ENCODE data around the gene AGO4. TPM values are rescaled to one million over a fixed set of nuclear protein-coding genes. Genes with fewer than 3 reads are reported as not detected.

Gene AGO4
- total and polyA plus RNA-seq, 4 experiments from 2014 or later = 3.6 to 32.9 (median 21.9) TPM

- ChIA-PET POLR2A (ENCODE audit: partially characterized antibody) (no interaction called here), CTCF (ENCODE audit: partially characterized antibody) (no interaction called here)
- Mint-ChIP-seq H3K4me1 (peaks cover 2 to 4% (median 4%) of the 10 kb centered on the region in 4 donors), H3K9me3 (no peaks in the 10 kb centered on the region), H3K4me3 (no peak overlapping the region), H3K36me3 (no peaks in the 10 kb centered on the region), H3K27ac (no peak overlapping the region), H3K27me3 (peaks cover under 1 to 3% of the 10 kb centered on the region in 2 donors)
- no peaks in the 10 kb centered on the region for H3K4me1 ChIP-seq (ENCODE audit: insufficient read depth, low read length)
- no peaks in the 10 kb centered on the region for H3K9me3 ChIP-seq (ENCODE audit: control insufficient read depth in 1 of 2, low read length in 2 of 2)
- H3K27ac ChIP-seq (ENCODE audit: low read depth, low read length) = no peak overlapping the region
- intact Hi-C loops (cut with micrococcal nuclease) = no loop called here
- DNase-seq = no peak
- H3K36me3 ChIP-seq (ENCODE audit: insufficient read depth, low read length) = no peaks in the 10 kb centered on the region
- no peaks in the 10 kb centered on the region for H3K27me3 ChIP-seq (ENCODE audit: insufficient read depth, low read length)
- H3K4me3 ChIP-seq (ENCODE audit: low read length in 2 of 2) = no peak overlapping the region
Observed at GRCh38 chr1:35876988-35877387, 69.2 kb downstream of the AGO4 start.

DNA sequence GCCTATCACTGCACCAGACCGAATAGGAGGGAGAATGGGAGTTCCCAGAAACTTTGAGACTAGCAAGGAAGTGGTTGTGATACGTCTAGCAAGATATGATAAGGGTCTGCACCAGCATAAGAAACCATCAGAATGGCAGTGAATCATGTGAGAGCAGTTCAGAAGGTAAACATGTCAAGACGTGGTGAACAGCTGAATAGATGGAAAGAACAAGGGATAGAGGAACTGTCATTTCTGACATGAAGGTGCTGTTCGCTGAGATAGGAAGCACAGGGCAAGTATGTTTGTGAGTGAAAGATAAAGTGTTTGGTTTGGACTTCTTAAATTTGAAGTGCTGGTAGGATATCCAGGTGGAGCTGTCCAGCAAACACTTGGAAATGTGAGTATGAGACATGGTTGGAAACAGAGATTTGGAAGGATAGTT is 74.0 kb downstream of the AGO4 start:
- Histone ChIP-seq H3K27ac (ENCODE audit: low read depth, low read length) (no peak overlapping the region), H3K9me3 (ENCODE audit: control insufficient read depth in 1 of 2, low read length in 2 of 2) (no peaks in the 10 kb centered on the region), H3K4me3 (ENCODE audit: low read length in 2 of 2) (no peak overlapping the region), H3K4me1 (ENCODE audit: insufficient read depth, low read length) (peaks cover 34% of the 10 kb centered on the region), H3K27me3 (ENCODE audit: insufficient read depth, low read length) (no peaks in the 10 kb centered on the region), H3K36me3 (ENCODE audit: insufficient read depth, low read length) (no peaks in the 10 kb centered on the region)
- H3K36me3 Mint-ChIP-seq = no peaks in the 10 kb centered on the region
- H3K9me3 Mint-ChIP-seq = no peaks in the 10 kb centered on the region
- DNase-seq = no peak
- peaks cover 27 to 47% (median 37%) of the 10 kb centered on the region in 4 donors for H3K4me1 Mint-ChIP-seq
- H3K4me3 Mint-ChIP-seq = peak overlapping the region in 7 of 8 donors; percentile 21 to 96 (median 68)
- intact Hi-C loops (cut with micrococcal nuclease) = loop anchor here (10.0 kb wide), 1 partner anchor 403 kb away; no protein-coding TSS in a partner anchor
- ChIA-PET POLR2A (ENCODE audit: partially characterized antibody) (interaction anchor here (1.6 to 1.8 kb wide), 2 partner anchors 49 to 113 kb away, joined by 4 to 11 read pairs; partner anchors contain the start of genes AGO3 and CLSPN), CTCF (ENCODE audit: partially characterized antibody) (interaction anchor here (0.7 to 1.9 kb wide), 4 partner anchors 8 to 49 kb away, joined by 3 to 16 read pairs (median 6); partner anchors contain the start of gene AGO3)
- peak overlapping the region in 6 of 7 donors; percentile 39 to 87 (median 53) for H3K27ac Mint-ChIP-seq
- peaks cover 1 to 3% of the 10 kb centered on the region in 2 donors for H3K27me3 Mint-ChIP-seq

DNA sequence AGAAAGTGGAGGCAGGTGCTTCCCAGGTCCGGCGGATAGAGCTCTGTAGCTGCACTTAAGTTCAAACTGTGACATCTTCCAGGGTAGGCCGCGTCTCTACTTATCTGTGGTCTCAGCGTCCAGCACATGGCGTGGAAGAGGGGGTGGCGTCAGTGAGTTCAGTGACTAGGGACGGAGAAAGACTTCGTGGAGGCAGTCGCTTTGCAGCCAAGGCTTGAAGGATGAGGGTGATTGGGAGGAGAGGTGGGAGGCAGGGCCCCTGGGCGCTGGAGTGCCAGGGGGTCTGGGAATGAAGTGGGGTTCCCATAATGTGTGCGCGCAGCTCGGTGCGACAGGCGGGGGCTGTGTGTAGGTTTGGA is 74.7 kb downstream of the AGO4 start:
- Mint-ChIP-seq H3K4me1 (peaks cover 33 to 54% (median 42%) of the 10 kb centered on the region in 4 donors), H3K27ac (peak overlapping the region in 6 of 7 donors; percentile 43 to 88 (median 79)), H3K27me3 (peaks cover 1 to 3% of the 10 kb centered on the region in 2 donors), H3K36me3 (no peaks in the 10 kb centered on the region), H3K9me3 (no peaks in the 10 kb centered on the region), H3K4me3 (peak overlapping the region; percentile 46 to 96 (median 64))
- CTCF ChIA-PET (ENCODE audit: partially characterized antibody) = interaction anchor here (0.7 to 1.9 kb wide), 10 partner anchors 9 to 113 kb away, joined by 3 to 16 read pairs (median 4); partner anchors contain the start of genes AGO3 and CLSPN
- peak in 1 of 5 donors; percentile 37 for DNase-seq
- Histone ChIP-seq H3K27ac (ENCODE audit: low read depth, low read length) (peak overlapping the region; percentile 18), H3K4me3 (ENCODE audit: low read length in 2 of 2) (no peak overlapping the region), H3K9me3 (ENCODE audit: control insufficient read depth in 1 of 2, low read length in 2 of 2) (no peaks in the 10 kb centered on the region), H3K36me3 (ENCODE audit: insufficient read depth, low read length) (no peaks in the 10 kb centered on the region), H3K27me3 (ENCODE audit: insufficient read depth, low read length) (no peaks in the 10 kb centered on the region), H3K4me1 (ENCODE audit: insufficient read depth, low read length) (peaks cover 40% of the 10 kb centered on the region)
- intact Hi-C loops (cut with micrococcal nuclease) = loop anchor here (10.0 kb wide), 1 partner anchor 402 kb away; no protein-coding TSS in a partner anchor
- POLR2A ChIA-PET (ENCODE audit: partially characterized antibody) = interaction anchor here (0.6 to 1.8 kb wide), 5 partner anchors 15 to 552 kb away, joined by 3 to 11 read pairs (median 3); partner anchors contain the start of genes AGO3 and CLSPN

- H3K4me3 Mint-ChIP-seq = peak within 1 kb of the TSS; percentile 92 to 97 (median 94)
- H3K9me3 ChIP-seq (ENCODE audit: control insufficient read depth in 1 of 2, low read length in 2 of 2) = no peaks in the 10 kb centered on the region
- peaks cover 1 to 3% of the 10 kb centered on the region in 2 donors for H3K27me3 Mint-ChIP-seq
- H3K27me3 ChIP-seq (ENCODE audit: insufficient read depth, low read length) = no peaks in the 10 kb centered on the region
- H3K4me1 ChIP-seq (ENCODE audit: insufficient read depth, low read length) = peaks cover 40% of the 10 kb centered on the region
- peak within 1 kb of the TSS; percentile 77 for H3K27ac ChIP-seq (ENCODE audit: low read depth, low read length)
- peak within 1 kb of the TSS; percentile 57 to 94 (median 87) for H3K27ac Mint-ChIP-seq
- intact Hi-C loops (cut with micrococcal nuclease) = loop anchor here (1.0 to 10.0 kb wide), 2 partner anchors 48 to 402 kb away; partner anchors contain the start of gene AGO3
- H3K4me1 Mint-ChIP-seq = peaks cover 37 to 58% (median 46%) of the 10 kb centered on the region in 4 donors
- DNase-seq = peak; percentile 94 to 97 (median 97)
- CTCF ChIA-PET (ENCODE audit: partially characterized antibody) = interaction anchor here (0.6 to 1.9 kb wide), 15 partner anchors 9 to 402 kb away, joined by 3 to 16 read pairs (median 4); partner anchors contain the start of gene CLSPN
- peak within 1 kb of the TSS; percentile 73 to 89 for H3K4me3 ChIP-seq (ENCODE audit: low read length in 2 of 2)
- H3K9me3 Mint-ChIP-seq = no peaks in the 10 kb centered on the region
- H3K36me3 ChIP-seq (ENCODE audit: insufficient read depth, low read length) = no peaks in the 10 kb centered on the region
- POLR2A ChIA-PET (ENCODE audit: partially characterized antibody) = interaction anchor here (0.6 to 1.8 kb wide), 5 partner anchors 14 to 552 kb away, joined by 3 to 11 read pairs (median 3); partner anchors contain the start of genes AGO3 and CLSPN
- peaks cover 0 to 1% of the 10 kb centered on the region in 2 donors for H3K36me3 Mint-ChIP-seq
Observed at GRCh38 chr1:35882945-35883634, 75.3 kb downstream of the AGO4 start, which contains the start of gene AGO1. Gene AGO1 (plus strand): TSS chr1:35883209. CDS start chr1:35883422, 213 bp downstream.

DNA sequence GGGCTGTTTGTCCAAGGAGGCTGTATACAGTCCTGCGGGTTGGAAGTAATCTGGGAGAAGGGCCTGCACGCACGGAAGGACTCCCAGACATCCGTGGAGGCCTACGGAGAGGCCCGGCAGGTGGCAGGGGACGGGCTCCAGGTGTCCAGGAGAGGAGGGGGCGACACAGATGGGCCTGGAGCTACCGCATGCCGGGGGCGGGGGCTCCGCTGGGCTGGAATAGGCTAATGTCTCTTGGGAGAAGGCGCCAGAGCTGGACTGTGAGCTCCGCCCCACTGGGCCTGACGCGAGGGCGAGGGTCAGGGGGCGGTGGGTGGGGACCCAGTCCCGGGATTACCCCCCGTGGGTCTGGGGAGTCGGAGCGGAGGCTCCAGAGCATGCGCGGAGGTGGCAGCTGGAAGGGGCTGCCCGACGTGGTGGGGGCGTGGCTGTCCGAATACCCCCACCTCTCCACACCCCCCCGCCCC is 75.9 kb downstream of the AGO4 start:
- H3K27ac Mint-ChIP-seq = peak overlapping the region; percentile 57 to 92 (median 87)
- Histone ChIP-seq H3K4me1 (ENCODE audit: insufficient read depth, low read length) (peaks cover 40% of the 10 kb centered on the region), H3K36me3 (ENCODE audit: insufficient read depth, low read length) (no peaks in the 10 kb centered on the region), H3K4me3 (ENCODE audit: low read length in 2 of 2) (peak overlapping the region; percentile 73 to 89), H3K27me3 (ENCODE audit: insufficient read depth, low read length) (no peaks in the 10 kb centered on the region), H3K9me3 (ENCODE audit: control insufficient read depth in 1 of 2, low read length in 2 of 2) (no peaks in the 10 kb centered on the region), H3K27ac (ENCODE audit: low read depth, low read length) (peak overlapping the region; percentile 77)
- ChIA-PET CTCF (ENCODE audit: partially characterized antibody) (interaction anchor here (0.6 to 1.9 kb wide), 12 partner anchors 9 to 402 kb away, joined by 3 to 16 read pairs (median 4); partner anchors contain the start of gene CLSPN), POLR2A (ENCODE audit: partially characterized antibody) (interaction anchor here (1.0 to 1.8 kb wide), 3 partner anchors 14 to 115 kb away, joined by 3 to 11 read pairs (median 4); partner anchors contain the start of genes AGO3 and CLSPN)
- peak; percentile 16 to 60 (median 26) for DNase-seq
- peaks cover 1 to 3% of the 10 kb centered on the region in 2 donors for H3K27me3 Mint-ChIP-seq
- H3K4me1 Mint-ChIP-seq = peaks cover 37 to 58% (median 46%) of the 10 kb centered on the region in 4 donors
- H3K4me3 Mint-ChIP-seq = peak overlapping the region; percentile 92 to 97 (median 94)
- H3K9me3 Mint-ChIP-seq = no peaks in the 10 kb centered on the region
- intact Hi-C loops (cut with micrococcal nuclease) = loop anchor here (1.0 to 10.0 kb wide), 2 partner anchors 48 to 401 kb away; partner anchors contain the start of gene AGO3
- H3K36me3 Mint-ChIP-seq = peaks cover 3 to 6% of the 10 kb centered on the region in 2 donors

DNA sequence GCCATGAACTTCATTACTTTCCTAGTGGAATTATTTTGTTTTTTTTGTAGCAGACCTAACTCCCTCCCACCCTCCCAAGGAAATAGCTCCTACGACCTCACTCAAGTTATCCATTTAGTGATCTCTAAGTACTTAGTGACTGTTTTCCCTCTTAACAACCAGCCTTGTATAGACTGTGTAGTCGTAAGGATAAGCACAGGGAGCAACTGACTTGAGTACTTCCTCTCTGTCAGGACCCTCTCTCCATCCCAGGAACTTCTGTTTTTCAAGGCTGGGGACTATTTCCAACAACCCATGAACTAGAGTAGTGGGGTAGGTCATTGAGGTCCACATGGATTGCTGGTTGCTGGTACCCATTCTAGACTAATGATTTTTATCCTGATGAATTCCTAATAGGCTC is 77.1 kb downstream of the AGO4 start:
- peaks cover 40% of the 10 kb centered on the region for H3K4me1 ChIP-seq (ENCODE audit: insufficient read depth, low read length)
- DNase-seq = no peak
- CTCF ChIA-PET (ENCODE audit: partially characterized antibody) = no interaction called here
- no peaks in the 10 kb centered on the region for H3K9me3 ChIP-seq (ENCODE audit: control insufficient read depth in 1 of 2, low read length in 2 of 2)
- Mint-ChIP-seq H3K9me3 (no peaks in the 10 kb centered on the region), H3K36me3 (peaks cover 5 to 10% of the 10 kb centered on the region in 2 donors), H3K27me3 (peaks cover 0 to 1% of the 10 kb centered on the region in 2 donors), H3K4me1 (peaks cover 38 to 58% (median 47%) of the 10 kb centered on the region in 4 donors), H3K27ac (peak overlapping the region in 4 of 7 donors; percentile 5 to 51 (median 36)), H3K4me3 (peak overlapping the region; percentile 23 to 69 (median 58))
- intact Hi-C loops (cut with micrococcal nuclease) = loop anchor here (10.0 kb wide), 1 partner anchor 400 kb away; no protein-coding TSS in a partner anchor
- POLR2A ChIA-PET (ENCODE audit: partially characterized antibody) = no interaction called here
- no peak overlapping the region for H3K27ac ChIP-seq (ENCODE audit: low read depth, low read length)
- no peaks in the 10 kb centered on the region for H3K27me3 ChIP-seq (ENCODE audit: insufficient read depth, low read length)
- H3K4me3 ChIP-seq (ENCODE audit: low read length in 2 of 2) = no peak overlapping the region
- H3K36me3 ChIP-seq (ENCODE audit: insufficient read depth, low read length) = no peaks in the 10 kb centered on the region

Measured in CD4-positive, alpha-beta memory T cell (primary cell).